Stimulated activated naive CD8-positive, alpha-beta T cell treated with anti-CD3 and anti-CD28 coated beads, Interleukin-15, Interleukin-2, amounts not matched to agents 100 U/mL and 50 U/mL, for 24 hours (primary cell): ENCODE measurements around the gene INO80B.
"Not testable (repeated sequence)": the region's sequence is repeated elsewhere in the genome, so short reads cannot be mapped to it uniquely, and the experiment has no call there.

Experiments
- ATAC-seq: fragments of 150-1000 bp; cut with Tn5 transposase; one replicate; pipeline ENCODE4 v1.10.0; 2021
- DNase-seq: peaks from one replicate; pipeline ENCODE4 v3.0.0; 2021

INO80B gene

GRCh38 chr2:74448771-74449170 lies 6.1 kb upstream of the INO80B start:
- ATAC-seq (no peak), DNase-seq (no peak)

- DNase-seq, result no peak
- ATAC-seq, result no peak
These were observed 4.2 kb upstream of the INO80B start for GRCh38 chr2:74450570-74451190.

GRCh38 chr2:74457129-74457548 lies 2.3 kb downstream of the INO80B start:
- no peak for ATAC-seq

GRCh38 chr2:74457549-74458131 lies 2.8 kb downstream of the INO80B start:
- DNase-seq (peak; percentile 90), ATAC-seq (peak; percentile 41)

More at GRCh38 chr2:74457129-74457548, 2.3 kb downstream of the INO80B start:
- no peak for DNase-seq

GRCh38 chr2:74458132-74458937 lies 3.4 kb downstream of the INO80B start, which contains the start of gene WBP1:
WBP1 (plus strand) TSS chr2:74458438; CDS start chr2:74458603, 165 bp downstream.
- ATAC-seq (peak; percentile 91), DNase-seq (peak; percentile 96)

GRCh38 chr2:74458938-74459363 lies 4.1 kb downstream of the INO80B start:
- DNase-seq, result no peak

GRCh38 chr2:74459503-74460118 lies 4.7 kb downstream of the INO80B start:
- not testable (repeated sequence) for ATAC-seq, DNase-seq

More at GRCh38 chr2:74458938-74459363, 4.1 kb downstream of the INO80B start:
- no peak for ATAC-seq

- not testable (repeated sequence) for ATAC-seq, DNase-seq
These were observed 5.3 kb downstream of the INO80B start for GRCh38 chr2:74460187-74460586.

- ATAC-seq (no peak), DNase-seq (no peak)
These were observed 6.5 kb downstream of the INO80B start for GRCh38 chr2:74461187-74462053.

GRCh38 chr2:74462054-74462785 lies 7.3 kb downstream of the INO80B start:
- ATAC-seq, result no peak
- DNase-seq, result no peak

GRCh38 chr2:74462786-74463105 lies 7.9 kb downstream of the INO80B start:
- DNase-seq, result no peak
- ATAC-seq, result no peak

- ATAC-seq, result no peak
- DNase-seq, result no peak
These were observed 9.5 kb downstream of the INO80B start for GRCh38 chr2:74464406-74464805.

GRCh38 chr2:74470742-74471141 lies 15.9 kb downstream of the INO80B start:
- ATAC-seq, DNase-seq: not testable (repeated sequence)

GRCh38 chr2:74471332-74472065 lies 16.6 kb downstream of the INO80B start:
- ATAC-seq (no peak), DNase-seq (no peak)

GRCh38 chr2:74472086-74472944 lies 17.4 kb downstream of the INO80B start, which contains the start of gene MRPL53:
MRPL53 (minus strand) TSS chr2:74472680; CDS start chr2:74472660, 20 bp downstream.
- ATAC-seq (peak; percentile 95), DNase-seq (peak; percentile 96)

GRCh38 chr2:74472945-74473258 lies 18.0 kb downstream of the INO80B start:
- no peak for ATAC-seq
- no peak for DNase-seq

GRCh38 chr2:74474481-74474880 lies 19.6 kb downstream of the INO80B start:
- DNase-seq (no peak), ATAC-seq (no peak)

GRCh38 chr2:74474899-74475298 lies 20.0 kb downstream of the INO80B start:
- DNase-seq (no peak), ATAC-seq (no peak)

GRCh38 chr2:74481431-74481830 lies 26.5 kb downstream of the INO80B start:
- DNase-seq (no peak), ATAC-seq (no peak)
